ENCODE data around the gene NUP133.

DNA sequence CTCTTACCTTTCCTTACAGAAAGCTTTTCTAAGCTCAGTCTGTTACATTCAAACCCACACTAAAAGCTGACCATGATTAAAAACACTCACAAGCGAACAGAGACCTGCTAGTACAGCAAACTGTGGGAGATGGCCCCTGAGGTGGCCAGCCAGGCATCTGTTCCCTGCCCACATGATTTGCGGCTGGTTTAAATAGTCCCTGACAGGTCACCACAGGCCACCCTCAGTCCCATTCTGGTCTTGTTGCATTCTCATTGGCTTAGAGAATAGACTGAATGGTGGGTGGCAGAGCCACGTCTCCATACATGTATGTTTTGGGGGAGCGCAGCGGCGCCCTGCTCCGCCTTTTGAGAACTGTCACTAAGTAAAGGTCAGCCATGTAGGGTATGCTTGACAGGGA is 71.9 kb downstream of the NUP133 start:
- TF ChIP-seq CHD2 (IDR thresholded peaks at IDR 0.05; ENCODE audit: low read length, partially characterized antibody), result no peak
- TF ChIP-seq, protein P1, sequence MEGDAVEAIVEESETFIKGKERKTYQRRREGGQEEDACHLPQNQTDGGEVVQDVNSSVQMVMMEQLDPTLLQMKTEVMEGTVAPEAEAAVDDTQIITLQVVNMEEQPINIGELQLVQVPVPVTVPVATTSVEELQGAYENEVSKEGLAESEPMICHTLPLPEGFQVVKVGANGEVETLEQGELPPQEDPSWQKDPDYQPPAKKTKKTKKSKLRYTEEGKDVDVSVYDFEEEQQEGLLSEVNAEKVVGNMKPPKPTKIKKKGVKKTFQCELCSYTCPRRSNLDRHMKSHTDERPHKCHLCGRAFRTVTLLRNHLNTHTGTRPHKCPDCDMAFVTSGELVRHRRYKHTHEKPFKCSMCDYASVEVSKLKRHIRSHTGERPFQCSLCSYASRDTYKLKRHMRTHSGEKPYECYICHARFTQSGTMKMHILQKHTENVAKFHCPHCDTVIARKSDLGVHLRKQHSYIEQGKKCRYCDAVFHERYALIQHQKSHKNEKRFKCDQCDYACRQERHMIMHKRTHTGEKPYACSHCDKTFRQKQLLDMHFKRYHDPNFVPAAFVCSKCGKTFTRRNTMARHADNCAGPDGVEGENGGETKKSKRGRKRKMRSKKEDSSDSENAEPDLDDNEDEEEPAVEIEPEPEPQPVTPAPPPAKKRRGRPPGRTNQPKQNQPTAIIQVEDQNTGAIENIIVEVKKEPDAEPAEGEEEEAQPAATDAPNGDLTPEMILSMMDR (IDR thresholded peaks at IDR 0.05), result no peak
- TF ChIP-seq POLR2AphosphoS2 (conservative IDR thresholded peaks at IDR 0.05; ENCODE audit: low read length), result no peak
- no peak for TF ChIP-seq POLR2A (IDR thresholded peaks at IDR 0.05; ENCODE audit: low read length)
